HepG2 (cell line): Measurements from ENCODE around the gene DTHD1. TPM values are rescaled to one million over a fixed set of nuclear protein-coding genes. Genes with fewer than 3 reads are reported as not detected.

ENCODE experiments used
- ATAC-seq: fragments of 200-7000 bp; cut with Tn5 transposase; 3 replicates; pipeline ENCODE4 v1.9.1; 2020; ENCODE audit warnings: mild to moderate bottlenecking, moderate library complexity
- BruUV-seq: library from RNA; stranded (reverse); fragments of 400-500 nt; replicated peaks from 2 replicates; lab custom pipeline; 2021; lab: Mats Ljungman, UMichigan
- CTCF ChIA-PET: fragments of 300-600 bp; formaldehyde crosslinking; extraction: SDS; loops from one replicate; lab custom pipeline; 2021; ENCODE audit warnings: low total read pairs, inconsistent platforms, low intra/inter-chr PET ratio; lab: Yijun Ruan, JAX
- POLR2A ChIA-PET: fragments of 350-600 bp; sonication (Branson Sonifier 250); formaldehyde crosslinking; loops from one replicate; lab custom pipeline; 2020; ENCODE audit warnings: antibody characterized with exemption, inconsistent platforms; lab: Yijun Ruan, JAX
- DNase-seq: peaks from one replicate; pipeline ENCODE4 v3.0.0-alpha.2; 2015; ENCODE audit warnings: low spot score
- FAIRE-seq: peaks from 3 replicates; lab custom pipeline; 2011; peaks lifted over from hg19 to GRCh38; lab: Jason Lieb, UNC
- H2AFZ ChIP-seq: one replicate; pipeline ENCODE4 v1.6.1; 2011; ENCODE audit warnings: low read length, inconsistent platforms
- H3K27ac ChIP-seq: fragments of 300-600 bp; 3 replicates; pipeline ENCODE4 v1.8.0; 2011; ENCODE audit warnings: mixed run types, mild to moderate bottlenecking, mixed read lengths, low read length, inconsistent platforms; ENCODE audit not compliant: insufficient read depth; ENCODE audit errors: extremely low read length
- H3K27me3 ChIP-seq, 2 experiments: fragments of 200-600 bp in 1 of 2; 2 replicates in 1 of 2; 3 replicates in 1 of 2; pipeline versions ENCODE4 v1.6.0 to v1.8.0; 2011; ENCODE audit warnings: low read length in 2 of 2, mild to moderate bottlenecking in 2 of 2, moderate library complexity in 2 of 2, inconsistent platforms in 1 of 2; ENCODE audit not compliant: insufficient read depth in 2 of 2, control insufficient read depth in 1 of 2
- H3K36me3 ChIP-seq, 2 experiments: fragments of 200-600 bp in 1 of 2; replicated peaks in 1 of 2; 2 replicates in 1 of 2; 3 replicates in 1 of 2; pipeline versions ENCODE4 v1.5.1 to v1.8.0; 2011; ENCODE audit warnings: low read length in 2 of 2, inconsistent platforms in 1 of 2; ENCODE audit not compliant: insufficient read depth in 2 of 2, control insufficient read depth in 1 of 2
- H3K4me1 ChIP-seq: 2 replicates; pipeline ENCODE4 v1.5.1; 2012; ENCODE audit warnings: low read length, inconsistent platforms; ENCODE audit not compliant: insufficient read depth
- H3K4me2 ChIP-seq: 2 replicates; pipeline ENCODE4 v1.6.0; 2011; ENCODE audit warnings: low read depth, low read length, inconsistent platforms
- H3K4me3 ChIP-seq, 3 experiments: fragments of 200-600 bp in 1 of 3; sonication (generic), shearing (Covaris generic) in 1 of 3; replicated peaks in 1 of 3; 2 replicates each; pipeline ENCODE4 v1.5.1; 2011 to 2016; ENCODE audit warnings: low read length in 3 of 3, inconsistent platforms in 2 of 3, low read depth in 2 of 3, mild to moderate bottlenecking in 2 of 3, control low read depth in 1 of 3, mixed read lengths in 1 of 3; ENCODE audit not compliant: insufficient read depth in 1 of 3
- H3K79me2 ChIP-seq: one replicate; pipeline ENCODE4 v1.6.1; 2011; ENCODE audit warnings: low read length, inconsistent platforms; ENCODE audit not compliant: insufficient read depth
- H3K9ac ChIP-seq: 2 replicates; pipeline ENCODE4 v1.6.0; 2011; ENCODE audit warnings: mild to moderate bottlenecking, low read depth, low read length, inconsistent platforms; ENCODE audit not compliant: insufficient read depth
- H3K9me3 ChIP-seq: 2 replicates; pipeline ENCODE4 v1.5.1; 2012; ENCODE audit warnings: mild to moderate bottlenecking, low read length
- H4K20me1 ChIP-seq: 2 replicates; pipeline ENCODE4 v1.6.0; 2011; ENCODE audit warnings: inconsistent platforms, mild to moderate bottlenecking, low read length, moderate library complexity; ENCODE audit not compliant: insufficient read depth
- AGO1 ChIP-seq: fragments of 200-400 bp; formaldehyde crosslinking; IDR thresholded peaks from 2 replicates; pipeline ENCODE4 v1.6.1; 2017; ENCODE audit warnings: mild to moderate bottlenecking, low read depth, low read length, moderate library complexity; ENCODE audit not compliant: poor library complexity, severe bottlenecking
- CCAR2 ChIP-seq: fragments of 200-400 bp; formaldehyde crosslinking; optimal IDR thresholded peaks from 2 replicates; pipeline ENCODE3; 2018; ENCODE audit warnings: low read depth, mild to moderate bottlenecking, low read length, moderate library complexity
- ESRRA ChIP-seq: sonication (generic); formaldehyde crosslinking; IDR thresholded peaks from 2 replicates; pipeline ENCODE4 v1.5.1; 2020; ENCODE audit warnings: mild to moderate bottlenecking, low read depth, missing genetic modification reagents
- MTA1 ChIP-seq: sonication (generic); formaldehyde crosslinking; IDR thresholded peaks from 2 replicates; pipeline ENCODE4 v1.4.0; 2020; ENCODE audit warnings: missing genetic modification reagents, mild to moderate bottlenecking, borderline replicate concordance
- MTF2 ChIP-seq: sonication (generic); formaldehyde crosslinking; IDR thresholded peaks from 2 replicates; pipeline ENCODE4 v1.5.0; 2020; ENCODE audit warnings: missing genetic modification reagents, borderline replicate concordance
- NFE2 ChIP-seq: sonication (generic); formaldehyde crosslinking; IDR thresholded peaks from 2 replicates; pipeline ENCODE4 v1.4.0; 2020; ENCODE audit warnings: missing genetic modification reagents
- NR2F1 ChIP-seq, 2 experiments: fragments of 450-650 bp in 1 of 2; formaldehyde crosslinking in 1 of 2; IDR thresholded peaks; 2 replicates each; pipeline versions ENCODE4 v1.5.0 to v1.6.1; 2016 to 2020; ENCODE audit warnings: mild to moderate bottlenecking in 1 of 2, missing compliant biosample characterization in 1 of 2, missing genetic modification reagents in 1 of 2, moderate library complexity in 1 of 2
- RELA ChIP-seq: sonication (generic); formaldehyde crosslinking; IDR thresholded peaks from 2 replicates; pipeline ENCODE4 v1.4.0; 2020; ENCODE audit warnings: missing genetic modification reagents
- REPIN1 ChIP-seq: sonication (generic); formaldehyde crosslinking; IDR thresholded peaks from 2 replicates; pipeline ENCODE4 v1.8.0; 2022; ENCODE audit warnings: missing genetic modification reagents, low read depth, mild to moderate bottlenecking, borderline replicate concordance
- ZEB1 ChIP-seq: IDR thresholded peaks from 2 replicates; pipeline ENCODE4 v1.6.1; 2012; ENCODE audit warnings: mild to moderate bottlenecking, low read depth, inconsistent platforms; ENCODE audit not compliant: insufficient replicate concordance
- ZNF274 ChIP-seq: sonication (generic); formaldehyde crosslinking; IDR thresholded peaks from 2 replicates; pipeline ENCODE4 v1.5.1; 2020; ENCODE audit warnings: mild to moderate bottlenecking, missing genetic modification reagents
- ZNF460 ChIP-seq: sonication (generic); formaldehyde crosslinking; IDR thresholded peaks from 2 replicates; pipeline ENCODE4 v1.5.1; 2020; ENCODE audit warnings: missing genetic modification reagents, mild to moderate bottlenecking, borderline replicate concordance
- ZSCAN21 ChIP-seq: sonication (generic); formaldehyde crosslinking; IDR thresholded peaks from 2 replicates; pipeline ENCODE4 v1.8.0; 2022; ENCODE audit warnings: mild to moderate bottlenecking, missing genetic modification reagents, moderate library complexity, borderline replicate concordance
- in situ Hi-C: cut with HindIII; loops from 2 replicates; pipeline ENCODE4 v1.10.0; 2017; ENCODE audit warnings: low pct_unique_long_range_greater_than_20kb; ENCODE audit not compliant: extremely low pct_ligation_motif_present
- intact Hi-C: fragments of 100-400 bp; cut with micrococcal nuclease; formaldehyde crosslinking; loops from one replicate; pipeline ENCODE4 v1.10.0; 2022; ENCODE audit not compliant: unreplicated experiment
- polyA plus RNA-seq, 8 experiments: library from polyadenylated mRNA; depleted of rRNA in 3 of 8; stranded (reverse) in 7 of 8; unstranded in 1 of 8; fragments of >200 nt; fragmentation: Illumina TruSeq in 4 of 8; extraction: Trizol in 4 of 8; gene quantifications; 2 replicates each; pipeline versions ENCODE4 v1.2.1 to v1.2.3, GENCODE V29; 2011 to 2016; ENCODE audit warnings: low read depth in 4 of 8, missing spikeins in 1 of 8, mixed read lengths in 1 of 8; ENCODE audit not compliant: insufficient read depth in 1 of 8
- total RNA-seq, 5 experiments: library from RNA; depleted of rRNA; stranded (reverse); fragments of >200 nt; fragmentation: Illumina TruSeq; extraction: Trizol; gene quantifications; 2 replicates each; pipeline ENCODE4 v1.2.3, GENCODE V29; 2016; ENCODE audit warnings: low read depth in 1 of 5
- TF ChIP-seq, protein P1 (sequence below): sonication (generic); formaldehyde crosslinking; IDR thresholded peaks from 2 replicates; pipeline ENCODE4 v1.4.0; 2020; ENCODE audit warnings: missing genetic modification reagents, borderline replicate concordance
- TF ChIP-seq, protein P2 (sequence below): IDR thresholded peaks from 2 replicates; pipeline ENCODE4 v1.6.1; 2016
- TF ChIP-seq, protein P3 (sequence below): sonication (generic); formaldehyde crosslinking; IDR thresholded peaks from 2 replicates; pipeline ENCODE4 v1.4.0; 2020; ENCODE audit warnings: low read depth, mild to moderate bottlenecking, missing genetic modification reagents
- TF ChIP-seq, protein P4 (sequence below), 2 experiments: sonication (generic) in 1 of 2; formaldehyde crosslinking in 1 of 2; IDR thresholded peaks; 2 replicates each; pipeline versions ENCODE4 v1.5.1 to v1.6.1; 2011 to 2020; ENCODE audit warnings: borderline replicate concordance in 1 of 2, low read depth in 1 of 2, low read length in 1 of 2, mild to moderate bottlenecking in 1 of 2, missing genetic modification reagents in 1 of 2, moderate library complexity in 1 of 2
- TF ChIP-seq, protein P5 (sequence below): sonication (generic); formaldehyde crosslinking; IDR thresholded peaks from 2 replicates; pipeline ENCODE4 v1.4.0; 2020; ENCODE audit warnings: missing genetic modification reagents

The DTHD1 gene
- total and polyA plus RNA-seq, 2 of the 13 experiments (the other 11 are each of a cell fraction or from before 2014, with no cell fraction given): not detected

DNA sequence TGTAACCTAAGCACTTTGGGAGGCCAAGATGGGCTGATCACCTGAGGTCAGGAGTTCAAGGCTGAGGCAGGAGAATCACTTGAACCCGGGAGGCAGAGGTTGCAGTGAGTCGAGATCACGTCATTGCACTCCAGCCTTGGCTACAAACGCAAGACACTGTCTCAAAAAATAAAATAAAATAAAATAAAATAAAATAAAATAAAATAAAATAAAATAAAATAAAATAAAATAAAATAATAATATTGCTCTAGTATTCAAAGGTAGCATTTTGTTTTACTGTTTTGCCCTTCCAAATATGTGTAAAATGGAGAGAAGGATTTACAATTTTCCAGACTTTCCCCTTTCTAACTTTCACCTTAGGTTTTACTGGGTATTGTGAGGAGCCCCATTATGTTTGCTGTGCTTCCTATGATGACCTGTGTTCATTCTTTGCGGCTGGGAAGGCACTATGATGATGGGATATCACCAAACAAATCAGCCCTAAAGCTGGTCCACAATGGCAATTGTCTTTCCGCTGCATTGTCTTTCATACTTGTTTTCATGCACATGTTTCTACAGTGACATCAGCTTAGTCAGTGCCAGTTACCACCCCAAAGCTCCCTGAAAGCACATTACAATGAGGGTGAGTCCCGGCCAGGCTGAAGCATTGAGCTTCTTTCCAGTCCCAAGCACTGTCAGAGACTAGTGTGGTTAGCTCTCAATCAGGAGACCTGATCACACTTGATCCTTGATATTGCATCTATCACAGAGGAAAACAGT is 50.8 kb downstream of the DTHD1 start (continued):
- TF ChIP-seq, protein P1, sequence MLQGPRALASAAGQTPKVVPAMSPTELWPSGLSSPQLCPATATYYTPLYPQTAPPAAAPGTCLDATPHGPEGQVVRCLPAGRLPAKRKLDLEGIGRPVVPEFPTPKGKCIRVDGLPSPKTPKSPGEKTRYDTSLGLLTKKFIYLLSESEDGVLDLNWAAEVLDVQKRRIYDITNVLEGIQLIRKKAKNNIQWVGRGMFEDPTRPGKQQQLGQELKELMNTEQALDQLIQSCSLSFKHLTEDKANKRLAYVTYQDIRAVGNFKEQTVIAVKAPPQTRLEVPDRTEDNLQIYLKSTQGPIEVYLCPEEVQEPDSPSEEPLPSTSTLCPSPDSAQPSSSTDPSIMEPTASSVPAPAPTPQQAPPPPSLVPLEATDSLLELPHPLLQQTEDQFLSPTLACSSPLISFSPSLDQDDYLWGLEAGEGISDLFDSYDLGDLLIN (CRISPR knock-in tag): no peak
- TF ChIP-seq ZNF274: no peak
- no peak for TF ChIP-seq REPIN1
- no peak for TF ChIP-seq NFE2 (CRISPR knock-in tag)
- TF ChIP-seq, protein P2, sequence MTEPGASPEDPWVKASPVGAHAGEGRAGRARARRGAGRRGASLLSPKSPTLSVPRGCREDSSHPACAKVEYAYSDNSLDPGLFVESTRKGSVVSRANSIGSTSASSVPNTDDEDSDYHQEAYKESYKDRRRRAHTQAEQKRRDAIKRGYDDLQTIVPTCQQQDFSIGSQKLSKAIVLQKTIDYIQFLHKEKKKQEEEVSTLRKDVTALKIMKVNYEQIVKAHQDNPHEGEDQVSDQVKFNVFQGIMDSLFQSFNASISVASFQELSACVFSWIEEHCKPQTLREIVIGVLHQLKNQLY (CRISPR knock-in tag): no peak
- TF ChIP-seq CCAR2: no peak
- TF ChIP-seq ESRRA (CRISPR knock-in tag): no peak
- TF ChIP-seq, protein P3, sequence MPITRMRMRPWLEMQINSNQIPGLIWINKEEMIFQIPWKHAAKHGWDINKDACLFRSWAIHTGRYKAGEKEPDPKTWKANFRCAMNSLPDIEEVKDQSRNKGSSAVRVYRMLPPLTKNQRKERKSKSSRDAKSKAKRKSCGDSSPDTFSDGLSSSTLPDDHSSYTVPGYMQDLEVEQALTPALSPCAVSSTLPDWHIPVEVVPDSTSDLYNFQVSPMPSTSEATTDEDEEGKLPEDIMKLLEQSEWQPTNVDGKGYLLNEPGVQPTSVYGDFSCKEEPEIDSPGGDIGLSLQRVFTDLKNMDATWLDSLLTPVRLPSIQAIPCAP (CRISPR knock-in tag): no peak
- TF ChIP-seq NR2F1 (CRISPR knock-in tag; IDR thresholded peaks at IDR 0.05): no peak

DNA sequence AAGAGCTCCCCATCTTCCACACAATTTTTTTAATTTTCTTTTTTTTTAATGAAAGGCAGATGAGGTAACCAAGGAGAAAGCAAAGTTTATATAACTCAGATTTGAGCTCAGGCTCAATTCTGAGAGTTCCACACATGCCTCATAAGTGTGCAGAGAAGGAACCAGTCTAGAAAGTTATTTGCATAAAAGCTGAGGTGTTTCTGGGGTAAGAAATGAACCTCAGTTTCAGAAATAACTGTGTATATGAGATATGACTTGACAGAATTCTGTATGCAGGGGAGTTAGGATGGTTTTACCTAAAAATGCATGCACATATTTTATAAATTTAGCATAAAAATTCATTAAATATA is 51.3 kb downstream of the DTHD1 start:
- Histone ChIP-seq H3K27me3 (no peaks in the 10 kb centered on the region; a peak in 1 of 5 replicates), H4K20me1 (no peaks in the 10 kb centered on the region), H3K4me2 (no peak overlapping the region), H3K79me2 (no peaks in the 10 kb centered on the region), H3K27ac (no peak overlapping the region), H3K9me3 (no peaks in the 10 kb centered on the region), H3K9ac (no peak overlapping the region), H3K4me1 (no peaks in the 10 kb centered on the region), H3K4me3 (no peak overlapping the region), H2AFZ (no peak overlapping the region), H3K36me3 (no peaks in the 10 kb centered on the region)
- ATAC-seq: no peak
- in situ Hi-C loops: no loop called here
- FAIRE-seq: no peak
- intact Hi-C loops: no loop called here
- no TSS peak for BruUV-seq
- CTCF ChIA-PET: no interaction called here
- DNase-seq: no peak
- POLR2A ChIA-PET: no interaction called here
- TF ChIP-seq RELA (CRISPR knock-in tag): no peak
- TF ChIP-seq ZNF460 (CRISPR knock-in tag): no peak
- TF ChIP-seq, protein P4, sequence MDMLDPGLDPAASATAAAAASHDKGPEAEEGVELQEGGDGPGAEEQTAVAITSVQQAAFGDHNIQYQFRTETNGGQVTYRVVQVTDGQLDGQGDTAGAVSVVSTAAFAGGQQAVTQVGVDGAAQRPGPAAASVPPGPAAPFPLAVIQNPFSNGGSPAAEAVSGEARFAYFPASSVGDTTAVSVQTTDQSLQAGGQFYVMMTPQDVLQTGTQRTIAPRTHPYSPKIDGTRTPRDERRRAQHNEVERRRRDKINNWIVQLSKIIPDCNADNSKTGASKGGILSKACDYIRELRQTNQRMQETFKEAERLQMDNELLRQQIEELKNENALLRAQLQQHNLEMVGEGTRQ (IDR thresholded peaks at IDR 0.05; ENCODE audit: low read depth, low read length): no peak
- TF ChIP-seq, protein P4 (CRISPR knock-in tag; IDR thresholded peaks at IDR 0.05; ENCODE audit: borderline replicate concordance): no peak
- no peak for TF ChIP-seq MTF2 (CRISPR knock-in tag)
- no peak for TF ChIP-seq ZSCAN21 (CRISPR knock-in tag)
- TF ChIP-seq, protein P5, sequence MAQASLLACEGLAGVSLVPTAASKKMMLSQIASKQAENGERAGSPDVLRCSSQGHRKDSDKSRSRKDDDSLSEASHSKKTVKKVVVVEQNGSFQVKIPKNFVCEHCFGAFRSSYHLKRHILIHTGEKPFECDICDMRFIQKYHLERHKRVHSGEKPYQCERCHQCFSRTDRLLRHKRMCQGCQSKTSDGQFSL (CRISPR knock-in tag): no peak
- TF ChIP-seq ZEB1: no peak
- no peak for TF ChIP-seq AGO1
- no peak for TF ChIP-seq MTA1 (CRISPR knock-in tag)
